Astrocyte of the cerebellum (primary cell): ENCODE data around the gene IFT43.

Experiments
- DNase-seq: peaks from one replicate; pipeline ENCODE4 v3.0.0-alpha.2; 2011; ENCODE audit warnings: low read depth
- H3K4me3 ChIP-seq: 2 replicates; pipeline ENCODE4 v1.5.1; 2011; ENCODE audit warnings: mild to moderate bottlenecking, low read depth, low read length, moderate library complexity
- CTCF ChIP-seq: IDR thresholded peaks from 2 replicates; pipeline ENCODE4 v1.5.1; 2012; ENCODE audit warnings: low read length, low read depth, moderate library complexity, mild to moderate bottlenecking; ENCODE audit errors: missing control alignments
- in situ Hi-C: cut with HindIII; loops from 2 replicates; pipeline ENCODE4 v1.10.0; 2017; ENCODE audit warnings: low sequenced_read_pairs

IFT43 gene

GRCh38 chr14:76055330-76055729 lies 69.8 kb downstream of the IFT43 start:
- no peak for DNase-seq
- in situ Hi-C loops, result no loop called here
- no peak for TF ChIP-seq CTCF
- no peak overlapping the region for H3K4me3 ChIP-seq

GRCh38 chr14:76056128-76056527 lies 70.6 kb downstream of the IFT43 start:
- no peak for DNase-seq
- in situ Hi-C loops, result no loop called here
- H3K4me3 ChIP-seq, result no peak overlapping the region
- peak; percentile 55 for TF ChIP-seq CTCF

DNA sequence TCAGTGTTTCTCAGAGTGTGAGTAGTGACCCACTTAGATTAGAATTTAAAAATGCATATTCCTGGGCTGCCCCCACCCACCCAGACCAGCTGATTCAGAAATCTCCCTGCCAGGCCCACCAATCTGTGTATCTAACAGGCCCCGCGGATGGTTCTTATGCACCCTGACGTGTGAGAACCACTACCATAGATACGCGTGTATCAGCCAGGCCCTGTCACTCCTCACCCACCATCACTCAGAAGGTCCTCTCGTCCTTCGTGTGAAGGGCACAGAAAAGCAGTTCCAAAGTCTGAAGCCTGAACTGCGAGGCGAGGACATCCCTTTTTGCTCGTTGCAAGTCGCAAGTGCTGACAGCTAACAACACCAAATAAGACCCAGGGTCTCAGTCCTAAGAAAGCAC lies 72.4 kb downstream of the IFT43 start:
- no peak for TF ChIP-seq CTCF
- in situ Hi-C loops, result no loop called here

GRCh38 chr14:76063327-76063726 lies 77.8 kb downstream of the IFT43 start:
- no peak for TF ChIP-seq CTCF

More for the DNA sequence above, 72.4 kb downstream of the IFT43 start:
- no peak overlapping the region for H3K4me3 ChIP-seq
- no peak for DNase-seq

DNA sequence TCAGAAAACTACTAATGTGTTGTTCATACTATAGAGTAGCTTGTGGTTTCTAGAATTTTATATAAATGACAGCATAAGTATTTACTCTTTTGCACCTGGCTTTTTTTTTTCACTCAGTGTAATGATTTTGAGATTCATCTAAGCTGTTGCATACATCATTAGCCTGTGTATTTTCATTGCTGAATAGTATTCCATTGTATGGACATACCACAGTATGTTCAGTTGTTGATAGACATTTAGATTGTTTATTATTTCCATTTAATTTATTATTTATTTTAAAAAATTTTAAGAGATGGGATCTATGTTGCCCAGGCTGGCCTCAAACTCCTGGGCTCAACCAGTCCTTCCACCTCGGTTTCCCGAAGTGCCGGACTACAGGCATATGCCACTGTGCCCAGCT lies 80.0 kb downstream of the IFT43 start:
- TF ChIP-seq CTCF, result no peak
- in situ Hi-C loops, result loop anchor here (10.0 kb wide), 1 partner anchor 79 kb away; no protein-coding TSS in a partner anchor
- DNase-seq, result no peak
- no peak overlapping the region for H3K4me3 ChIP-seq

More at GRCh38 chr14:76063327-76063726, 77.8 kb downstream of the IFT43 start:
- no peak overlapping the region for H3K4me3 ChIP-seq
- DNase-seq, result no peak
- in situ Hi-C loops, result loop anchor here (10.0 kb wide), 1 partner anchor 81 kb away; no protein-coding TSS in a partner anchor

GRCh38 chr14:76067536-76067935 lies 82.0 kb downstream of the IFT43 start:
- in situ Hi-C loops, result loop anchor here (10.0 kb wide), 1 partner anchor 77 kb away; no protein-coding TSS in a partner anchor
- no peak for TF ChIP-seq CTCF
- no peak for DNase-seq

More at GRCh38 chr14:76067536-76067935, 82.0 kb downstream of the IFT43 start:
- H3K4me3 ChIP-seq, result no peak overlapping the region
